Measurements from ENCODE around the gene USP54.
"Not testable (repeated sequence)": the region's sequence is repeated elsewhere in the genome, so short reads cannot be mapped to it uniquely, and the experiment has no call there.

The USP54 gene

DNA sequence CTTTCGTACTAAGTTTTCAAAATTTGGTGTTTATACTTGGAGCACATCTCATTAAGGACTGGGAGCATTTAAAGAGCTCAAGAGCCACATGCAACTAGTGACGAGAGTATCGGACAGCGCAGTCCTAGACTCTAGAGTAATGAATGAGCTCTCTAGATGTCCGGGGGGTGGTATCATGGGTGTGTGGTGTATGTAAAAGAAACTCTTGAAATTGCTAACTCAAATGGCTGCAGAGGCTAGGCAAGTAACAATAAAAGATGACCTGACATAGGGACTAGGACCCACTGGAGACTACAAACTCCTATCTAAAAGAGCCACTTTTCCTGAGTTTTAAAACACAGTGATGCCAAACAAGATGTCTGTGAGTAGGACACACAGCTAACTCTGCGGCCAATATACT is 36.2 kb upstream of the USP54 start:
- DNase-seq (ENCODE audit: low read depth, low spot score), result no peak
- in situ Hi-C loops (cut with HindIII; ENCODE audit: low sequenced_read_pairs), result no loop called here
- no peak overlapping the region for H3K4me3 ChIP-seq (ENCODE audit: low read depth, low read length)
- no peak for TF ChIP-seq CTCF (IDR thresholded peaks at IDR 0.05; ENCODE audit: low read depth, low read length)

DNA sequence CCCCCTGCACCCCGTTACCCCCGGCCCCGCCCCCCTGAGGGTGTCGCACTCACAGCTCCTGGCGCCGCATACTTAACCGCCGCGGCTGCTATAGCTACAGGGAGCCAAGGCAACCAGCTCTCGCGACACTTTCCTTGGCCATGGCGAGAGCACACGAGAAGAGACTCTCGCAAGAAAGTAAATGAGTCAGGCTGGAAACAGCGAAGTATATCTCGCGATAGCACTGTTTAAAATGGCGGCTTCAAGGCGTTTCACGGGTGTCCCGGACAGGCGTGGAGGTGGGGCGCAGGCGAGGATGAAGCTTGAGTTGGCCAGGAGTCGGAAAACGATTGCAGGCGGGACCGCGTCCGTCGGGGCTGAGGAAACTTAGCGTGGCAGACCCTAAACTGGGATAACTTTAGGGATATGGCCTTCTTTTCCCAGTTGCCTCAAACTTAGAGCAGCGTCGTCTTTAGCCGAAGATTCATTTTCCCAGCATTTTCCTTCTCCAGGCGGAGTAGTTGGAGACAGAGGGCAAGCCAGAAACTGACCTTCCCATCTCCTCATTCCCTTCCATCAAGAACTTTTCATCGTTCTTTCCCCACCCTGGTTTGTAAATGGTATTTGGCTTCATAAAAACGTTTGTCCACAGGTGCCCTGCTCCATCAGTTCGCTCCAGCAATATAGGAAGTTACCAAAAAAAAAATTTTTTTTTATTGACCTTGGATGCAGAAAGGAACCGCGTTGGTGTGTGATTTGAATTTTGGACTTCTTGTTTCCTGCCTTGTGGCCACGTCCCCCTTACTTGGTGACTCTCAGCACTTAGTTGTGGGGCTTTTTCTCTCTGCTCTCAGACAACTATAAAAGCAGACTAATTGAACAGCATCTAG is 35.0 kb upstream of the USP54 start:
- in situ Hi-C loops (cut with HindIII; ENCODE audit: low sequenced_read_pairs), result no loop called here
- TF ChIP-seq CTCF (IDR thresholded peaks at IDR 0.05; ENCODE audit: low read depth, low read length), result no peak
- peak overlapping the region; percentile 85 for H3K4me3 ChIP-seq (ENCODE audit: low read depth, low read length)
- DNase-seq (ENCODE audit: low read depth, low spot score), result peak; percentile 97

- peak overlapping the region; percentile 85 for H3K4me3 ChIP-seq (ENCODE audit: low read depth, low read length)
- in situ Hi-C loops (cut with HindIII; ENCODE audit: low sequenced_read_pairs), result no loop called here
- TF ChIP-seq CTCF (IDR thresholded peaks at IDR 0.05; ENCODE audit: low read depth, low read length), result no peak
- peak; percentile 39 for DNase-seq (ENCODE audit: low read depth, low spot score)
These were observed 34.1 kb upstream of the USP54 start for GRCh38 chr10:73625004-73625883.

GRCh38 chr10:73623056-73623455 is 31.9 kb upstream of the USP54 start:
- DNase-seq (ENCODE audit: low read depth, low spot score), result no peak
- no peak for TF ChIP-seq CTCF (IDR thresholded peaks at IDR 0.05; ENCODE audit: low read depth, low read length)
- no peak overlapping the region for H3K4me3 ChIP-seq (ENCODE audit: low read depth, low read length)
- in situ Hi-C loops (cut with HindIII; ENCODE audit: low sequenced_read_pairs), result no loop called here

DNA sequence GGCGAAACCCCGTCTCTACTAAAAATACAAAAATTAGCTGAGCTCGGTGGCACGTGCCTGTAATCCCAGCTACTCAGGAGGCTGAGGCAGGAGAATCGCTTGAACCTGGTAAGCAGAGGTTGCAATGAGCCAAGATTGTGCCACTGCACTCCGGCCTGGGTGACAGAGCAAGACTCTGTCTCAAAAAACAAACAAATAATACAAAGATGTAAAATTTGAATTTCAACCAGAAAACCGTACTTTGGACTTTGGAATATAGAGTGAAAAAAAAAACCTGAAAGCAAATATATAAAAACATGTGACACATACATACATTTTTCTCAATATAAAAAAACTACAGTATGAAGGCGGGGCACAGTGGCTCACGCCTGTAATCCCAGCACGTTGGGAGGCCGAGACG is 29.8 kb upstream of the USP54 start:
- in situ Hi-C loops (cut with HindIII; ENCODE audit: low sequenced_read_pairs); H3K4me3 ChIP-seq (ENCODE audit: low read depth, low read length); DNase-seq (ENCODE audit: low read depth, low spot score): not testable (repeated sequence)

GRCh38 chr10:73617143-73617542 is 26.0 kb upstream of the USP54 start:
- in situ Hi-C loops (cut with HindIII; ENCODE audit: low sequenced_read_pairs); H3K4me3 ChIP-seq (ENCODE audit: low read depth, low read length); DNase-seq (ENCODE audit: low read depth, low spot score): not testable (repeated sequence)

DNA sequence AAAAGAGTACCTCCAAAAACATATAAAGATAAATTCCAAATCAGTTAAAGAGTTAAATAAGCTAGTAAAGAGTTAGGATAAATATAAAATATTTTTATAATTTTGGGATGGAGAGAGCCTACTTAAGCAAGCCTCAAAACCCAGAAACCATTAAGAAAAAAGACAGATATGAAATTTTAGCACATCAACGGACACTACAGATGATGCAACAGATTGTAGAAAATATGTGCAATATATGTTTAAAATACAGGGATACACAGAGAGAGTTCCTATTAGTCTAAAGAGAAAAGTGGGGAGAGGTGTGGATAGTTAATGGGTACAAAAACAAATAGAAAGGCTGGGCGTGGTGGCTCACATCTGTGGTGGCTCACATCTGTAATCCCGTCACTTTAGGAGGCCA is 23.6 kb upstream of the USP54 start:
- in situ Hi-C loops (cut with HindIII; ENCODE audit: low sequenced_read_pairs), result no loop called here
- DNase-seq (ENCODE audit: low read depth, low spot score), result no peak
- H3K4me3 ChIP-seq (ENCODE audit: low read depth, low read length), result no peak overlapping the region
- TF ChIP-seq CTCF (IDR thresholded peaks at IDR 0.05; ENCODE audit: low read depth, low read length), result no peak
